GM19467 (cell line): ENCODE data around the gene DNAJB5.
"Not testable (repeated sequence)": the region's sequence is repeated elsewhere in the genome, so short reads cannot be mapped to it uniquely, and the experiment has no call there.

Source experiments
- ATAC-seq: cut with Tn5 transposase; IDR thresholded peaks from one replicate; pipeline ENCODE4 v1.9.1; 2021; ENCODE audit warnings: mild to moderate bottlenecking, moderate library complexity; ENCODE audit not compliant: unreplicated experiment

Gene DNAJB5

DNA sequence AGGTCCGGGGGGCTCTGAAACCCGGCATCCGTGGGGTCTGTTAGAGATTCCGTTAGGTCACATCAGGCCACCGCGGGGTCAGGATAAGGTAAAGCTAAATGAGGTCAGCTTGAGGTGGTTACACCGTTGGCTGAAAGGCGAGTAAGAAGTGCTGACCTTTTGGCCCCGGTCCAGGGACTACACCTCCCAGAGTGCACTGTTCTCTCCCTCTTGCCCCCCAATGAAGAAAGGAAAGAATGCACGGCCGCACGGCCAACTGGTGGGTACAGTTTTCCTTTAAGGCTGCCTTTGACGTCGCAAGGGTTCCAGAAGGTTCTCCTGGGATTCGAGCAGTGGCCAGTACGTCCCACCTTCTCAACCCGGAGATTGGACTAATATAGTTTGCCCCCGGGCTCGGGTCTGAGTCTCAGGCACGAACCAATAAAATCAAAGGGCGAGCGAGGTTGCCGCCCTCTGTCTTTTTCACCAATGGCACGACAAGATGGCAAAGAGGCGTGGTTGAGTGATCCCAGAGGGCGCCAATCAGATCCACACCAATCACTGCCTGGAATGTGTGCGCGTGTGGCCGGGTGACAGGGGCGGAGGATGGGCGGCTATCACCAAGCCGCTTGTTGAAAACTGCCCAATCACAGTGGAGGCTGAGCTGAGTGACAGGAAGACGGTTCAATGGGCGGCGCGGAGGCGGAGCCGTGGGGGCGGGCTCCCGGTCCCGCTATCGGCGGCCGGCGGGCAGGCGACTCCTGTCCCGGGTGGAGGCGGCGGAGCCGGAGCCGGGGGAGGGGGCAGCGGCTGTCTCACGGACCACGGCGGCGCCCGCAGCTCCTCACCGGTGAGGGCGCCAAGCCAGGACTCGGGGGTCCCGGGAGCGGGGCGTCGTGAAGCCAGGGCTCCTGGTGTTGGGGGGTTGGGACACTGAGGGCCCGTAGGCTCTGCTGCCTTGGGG lies at the start of gene DNAJB5:
Gene DNAJB5 (plus strand): TSS at position 743 of the 943 bp plus-strand sequence. CDS start 886 bp downstream, outside the sequence.
- peak; percentile 90 for ATAC-seq

DNA sequence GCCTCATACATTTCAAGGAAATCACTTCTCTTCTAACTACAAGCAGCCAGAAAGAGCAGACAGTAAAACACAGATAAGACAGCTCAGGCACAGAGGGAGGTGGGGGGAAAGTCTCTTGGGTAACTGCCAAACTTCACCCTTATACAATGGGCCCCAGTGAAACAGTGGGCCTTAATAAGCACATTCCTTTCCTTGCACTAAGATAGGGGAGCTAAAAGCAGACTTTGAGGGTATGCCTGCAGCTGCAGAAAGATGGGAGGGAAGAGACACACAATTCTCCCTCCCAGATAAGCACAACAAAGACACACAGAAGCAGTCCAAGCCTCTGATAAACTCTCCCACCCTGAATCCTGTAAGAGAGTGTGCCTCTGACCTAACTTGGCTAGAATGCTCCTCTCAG lies 49.6 kb upstream of the DNAJB5 start:
- ATAC-seq: not testable (repeated sequence)

DNA sequence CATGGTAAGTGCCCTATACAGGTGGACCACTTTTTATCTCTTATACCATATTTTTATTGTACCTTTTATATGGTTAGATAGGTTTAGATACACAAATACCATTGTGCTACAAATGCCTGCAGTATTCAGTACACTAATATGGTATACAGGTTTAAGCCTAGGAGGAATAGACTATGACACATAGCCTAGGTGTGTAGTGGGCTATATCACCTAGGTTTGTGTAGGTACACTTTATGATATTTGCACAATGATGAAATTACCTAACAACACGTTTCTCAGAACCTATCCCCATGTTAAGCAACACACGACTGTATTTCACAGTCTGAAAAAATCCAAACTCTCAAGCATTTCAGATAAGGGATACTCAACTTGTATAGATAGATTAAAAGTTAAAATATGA lies 41.1 kb upstream of the DNAJB5 start:
- ATAC-seq: no peak

DNA sequence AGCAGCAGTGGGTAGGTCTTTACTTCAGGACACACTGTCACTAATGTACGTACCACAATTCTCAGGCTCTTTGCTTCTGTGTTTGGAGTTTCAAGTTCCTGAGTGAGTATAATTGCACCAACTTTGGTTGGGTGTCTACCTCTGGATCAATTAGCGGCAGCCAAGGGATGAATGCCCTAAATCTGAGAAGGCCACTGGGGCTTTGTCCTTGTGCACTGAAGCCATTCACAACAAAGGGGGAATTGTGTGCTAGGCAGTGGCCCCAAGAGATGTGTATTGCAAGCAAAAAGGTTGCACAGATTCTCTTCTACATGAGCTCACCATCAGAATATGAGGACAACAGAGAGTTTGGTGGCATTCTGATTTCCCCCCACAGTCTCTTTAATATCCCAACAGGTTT lies 35.3 kb upstream of the DNAJB5 start:
- ATAC-seq: no peak

DNA sequence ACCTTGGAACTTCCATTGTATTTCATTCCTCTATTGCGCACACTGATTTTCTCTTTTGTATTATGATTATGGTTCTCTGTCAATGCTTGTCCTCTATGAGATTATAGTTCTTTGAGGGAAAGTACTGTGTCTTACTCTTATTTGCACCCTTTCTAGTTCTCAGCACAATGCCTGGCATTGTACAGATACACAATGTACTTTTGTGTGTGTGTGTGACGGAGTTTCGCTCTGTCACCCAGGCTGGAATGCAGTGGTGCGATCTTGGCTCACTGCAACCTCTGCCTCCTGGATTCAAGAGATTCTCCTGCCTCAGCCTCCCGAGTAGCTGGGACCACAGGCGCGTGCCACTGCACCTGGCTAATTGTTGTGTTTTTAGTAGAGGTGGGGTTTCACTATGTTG lies 33.5 kb upstream of the DNAJB5 start:
- ATAC-seq: not testable (repeated sequence)

DNA sequence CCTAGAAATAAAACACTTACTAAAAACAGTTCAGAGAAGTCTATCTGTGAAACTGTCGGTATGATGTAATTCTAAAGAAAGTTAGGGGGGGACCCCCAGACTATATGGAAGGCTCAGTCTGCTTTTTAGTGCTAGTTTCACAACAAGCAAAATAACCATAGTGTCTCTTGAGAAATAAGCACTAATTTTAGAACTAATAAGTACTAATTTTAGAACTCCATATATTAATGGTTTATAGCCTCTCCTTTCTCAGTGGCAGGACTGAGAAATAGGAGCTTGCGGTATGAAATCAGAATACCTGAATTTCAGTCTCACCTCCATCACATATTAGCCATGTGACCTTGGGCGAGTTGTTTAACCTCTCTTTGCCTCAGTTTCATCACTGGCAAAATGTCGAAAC lies 32.9 kb upstream of the DNAJB5 start:
- no peak for ATAC-seq

DNA sequence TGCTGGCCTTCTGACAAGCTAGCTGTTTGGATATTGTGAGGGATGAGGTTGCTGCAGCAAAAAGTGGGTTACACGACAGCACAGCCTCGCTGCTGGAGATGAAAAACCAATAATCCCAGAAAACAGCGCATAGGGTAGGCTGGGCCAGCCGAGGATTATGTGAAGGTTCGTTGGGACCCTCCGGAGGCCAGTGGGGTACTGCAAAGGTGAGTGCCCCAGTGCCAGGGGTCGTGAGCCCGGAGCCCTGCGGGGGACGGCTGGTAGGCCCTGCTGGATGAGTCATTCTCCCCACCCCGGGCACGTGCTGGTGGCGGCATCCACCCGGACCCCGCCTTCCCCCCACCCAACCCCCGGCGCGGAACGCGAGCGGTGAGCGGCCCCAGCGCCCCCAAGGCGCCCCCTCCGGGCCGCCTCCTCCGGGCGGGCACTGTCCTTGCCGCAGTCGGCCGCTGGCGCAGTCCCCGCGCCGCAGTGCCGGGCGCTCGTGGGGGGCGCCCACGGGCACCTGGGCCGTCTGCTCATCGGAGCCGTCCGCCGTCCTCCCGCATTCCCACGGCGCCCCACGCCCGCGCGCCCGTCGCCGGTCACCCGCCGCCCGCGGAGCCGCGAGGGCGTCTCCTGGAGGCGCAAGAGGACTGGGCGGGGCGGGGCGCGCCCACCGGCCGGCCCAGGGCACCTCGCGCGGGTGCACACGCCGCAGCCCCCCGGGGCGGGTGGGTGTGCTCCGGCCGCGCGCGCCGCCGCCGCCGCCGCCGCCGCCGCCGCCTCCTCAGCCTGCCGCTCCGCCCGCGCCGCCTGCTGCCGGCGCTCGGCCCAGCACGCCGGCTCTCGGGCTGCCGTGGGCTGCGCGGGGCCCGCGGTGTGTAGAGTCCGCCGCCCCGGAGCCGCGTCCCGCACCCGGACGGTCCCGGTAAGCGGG lies 31.8 kb upstream of the DNAJB5 start, which contains the start of gene PHF24:
Gene PHF24 (plus strand): TSS at position 794 of the 919 bp plus-strand sequence. CDS start 13,014 bp downstream, outside the sequence.
- no peak for ATAC-seq

DNA sequence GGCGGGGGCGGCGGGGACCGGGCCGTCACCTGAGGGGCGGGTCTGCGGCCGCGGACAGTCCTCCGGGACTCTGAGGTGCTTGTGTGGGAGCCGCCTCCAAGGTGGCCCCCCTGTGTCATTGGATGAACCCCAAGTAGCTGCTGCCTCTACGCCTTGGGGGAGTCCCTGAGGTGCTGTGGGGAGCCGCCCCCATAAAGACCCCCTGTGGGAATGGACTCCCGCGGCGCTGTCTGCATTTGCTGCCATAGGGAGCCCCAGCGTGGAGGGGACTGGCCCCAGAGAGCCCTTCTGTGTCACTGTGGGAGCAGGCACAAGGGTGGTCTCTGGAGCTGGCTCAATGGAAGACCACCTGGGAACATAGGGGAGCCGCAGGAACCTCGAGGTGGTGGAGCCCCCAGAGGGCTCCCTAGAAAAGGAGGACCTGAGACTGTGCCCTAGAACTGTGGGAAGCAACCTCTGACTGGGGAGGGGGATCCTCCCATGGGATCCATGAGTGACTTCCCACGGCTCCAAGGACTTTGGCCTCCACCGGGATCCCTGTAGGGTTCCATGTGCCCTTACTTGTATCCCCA lies 31.0 kb upstream of the DNAJB5 start:
- no peak for ATAC-seq

DNA sequence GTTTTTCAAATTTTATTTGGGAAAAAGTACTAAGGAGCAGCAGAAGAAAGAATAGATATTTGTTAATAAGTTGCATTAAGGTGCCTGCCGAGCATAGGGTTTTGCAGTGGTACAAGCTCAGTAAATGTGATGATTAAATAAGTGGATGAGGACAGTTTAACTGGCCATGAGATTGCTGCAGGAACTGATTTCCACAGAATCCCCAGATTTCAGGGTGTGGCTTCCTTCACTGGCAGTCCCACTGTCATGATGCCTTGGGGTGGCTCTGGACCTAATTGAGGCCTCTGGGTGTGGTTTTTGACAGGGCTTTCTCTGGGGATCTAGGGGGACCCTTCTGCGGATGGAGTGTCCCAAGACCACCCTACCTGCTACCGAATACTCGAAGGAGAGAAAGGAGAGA lies 30.1 kb upstream of the DNAJB5 start:
- ATAC-seq: no peak

DNA sequence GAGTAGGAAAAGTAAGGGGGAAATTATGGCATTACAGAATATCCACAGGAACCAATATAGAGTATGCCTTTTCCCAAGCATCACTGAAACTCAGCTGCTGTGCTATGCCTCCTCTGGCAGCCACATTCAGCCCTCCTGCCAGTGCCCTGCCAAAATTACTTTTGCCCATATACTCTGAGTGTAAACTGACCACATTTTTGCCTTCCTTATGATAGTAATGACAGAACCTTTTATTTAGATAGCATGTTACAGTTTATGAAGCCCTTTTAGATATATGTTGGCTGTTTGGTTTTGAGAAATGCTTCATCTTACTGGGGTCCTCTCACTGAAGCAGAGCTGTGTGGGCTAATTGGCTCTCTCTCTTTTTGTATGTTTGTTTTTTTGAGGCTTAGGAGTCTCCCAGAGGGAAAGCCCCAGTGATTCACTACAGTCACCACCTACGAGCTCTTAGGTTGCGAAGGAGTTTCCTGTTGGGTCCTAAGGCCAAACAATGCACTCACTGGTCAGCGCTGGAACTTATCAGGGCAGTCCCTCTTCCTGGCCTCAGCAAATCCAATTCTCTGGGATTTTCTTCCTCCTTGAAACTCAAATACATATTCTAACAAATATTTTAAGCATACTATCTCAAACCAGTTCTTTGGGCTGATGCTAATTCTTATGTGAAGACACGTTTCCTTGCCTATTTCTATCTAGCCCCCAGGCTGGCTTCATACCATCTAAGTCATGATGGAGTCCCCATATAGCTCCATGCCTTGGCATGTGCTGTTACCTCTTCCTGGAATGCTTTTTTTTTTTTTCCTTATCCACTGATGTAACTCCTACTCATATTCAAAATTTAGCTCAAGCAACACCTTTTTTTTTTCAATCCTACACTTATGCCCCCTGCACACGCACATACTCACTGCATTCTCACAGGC lies 27.7 kb upstream of the DNAJB5 start:
- no peak for ATAC-seq

DNA sequence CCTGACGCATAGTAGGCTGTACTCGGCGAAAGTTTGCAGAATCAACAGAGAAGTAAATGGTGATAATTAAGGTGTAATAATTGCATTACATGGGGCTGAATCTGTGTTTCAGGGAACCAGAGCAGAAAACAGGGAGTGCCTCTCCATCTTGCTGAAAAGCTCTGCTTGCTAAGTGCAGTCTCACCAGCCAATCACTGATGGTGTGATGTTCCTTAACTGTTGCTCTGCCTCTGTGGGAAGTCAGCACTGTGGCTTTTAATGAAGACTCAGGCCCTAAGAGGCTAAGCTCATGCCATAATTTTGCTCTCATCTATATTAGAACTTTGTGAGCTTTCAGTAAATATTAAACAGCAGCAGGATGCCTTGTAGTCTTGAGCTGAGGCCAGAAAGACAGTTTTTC lies 27.0 kb upstream of the DNAJB5 start:
- no peak for ATAC-seq

DNA sequence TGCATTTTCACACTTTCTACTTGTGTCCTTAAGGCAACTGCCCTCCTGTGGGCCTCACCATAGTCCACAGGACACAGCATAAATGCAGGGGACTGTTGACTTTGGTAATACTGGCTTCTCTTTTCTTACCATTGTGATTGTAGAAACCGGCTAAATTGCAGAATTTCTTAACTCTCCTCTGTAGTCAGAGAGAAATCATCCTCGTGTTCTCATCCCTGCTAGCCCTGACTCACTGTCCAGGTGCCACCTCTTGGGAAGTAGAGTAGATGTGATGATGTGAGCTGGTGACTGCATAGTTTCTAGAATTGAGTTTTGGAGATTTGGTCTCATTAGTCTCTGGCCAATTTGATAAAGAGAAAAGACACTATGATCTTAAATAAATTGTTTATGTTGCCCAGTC lies 26.0 kb upstream of the DNAJB5 start:
- no peak for ATAC-seq

DNA sequence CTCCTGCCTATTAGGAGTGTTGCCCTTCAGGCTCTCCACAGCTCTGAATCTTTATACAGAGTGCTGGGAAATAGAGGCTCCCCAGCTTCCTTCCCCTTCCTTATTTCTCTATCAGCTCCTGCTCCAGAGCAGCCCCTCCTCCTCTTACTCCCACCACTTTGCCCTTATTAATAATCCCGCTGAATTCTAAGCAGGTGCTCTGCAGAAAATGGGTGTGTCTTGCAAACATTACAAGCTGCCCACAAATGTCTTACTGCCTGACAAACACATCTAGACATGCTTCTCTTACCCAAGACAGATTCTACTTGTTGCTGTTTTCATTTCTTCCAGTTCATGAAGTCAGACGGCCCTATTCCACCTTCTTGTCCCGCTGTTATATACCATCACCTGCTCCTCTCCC lies 25.1 kb upstream of the DNAJB5 start:
- ATAC-seq: no peak

DNA sequence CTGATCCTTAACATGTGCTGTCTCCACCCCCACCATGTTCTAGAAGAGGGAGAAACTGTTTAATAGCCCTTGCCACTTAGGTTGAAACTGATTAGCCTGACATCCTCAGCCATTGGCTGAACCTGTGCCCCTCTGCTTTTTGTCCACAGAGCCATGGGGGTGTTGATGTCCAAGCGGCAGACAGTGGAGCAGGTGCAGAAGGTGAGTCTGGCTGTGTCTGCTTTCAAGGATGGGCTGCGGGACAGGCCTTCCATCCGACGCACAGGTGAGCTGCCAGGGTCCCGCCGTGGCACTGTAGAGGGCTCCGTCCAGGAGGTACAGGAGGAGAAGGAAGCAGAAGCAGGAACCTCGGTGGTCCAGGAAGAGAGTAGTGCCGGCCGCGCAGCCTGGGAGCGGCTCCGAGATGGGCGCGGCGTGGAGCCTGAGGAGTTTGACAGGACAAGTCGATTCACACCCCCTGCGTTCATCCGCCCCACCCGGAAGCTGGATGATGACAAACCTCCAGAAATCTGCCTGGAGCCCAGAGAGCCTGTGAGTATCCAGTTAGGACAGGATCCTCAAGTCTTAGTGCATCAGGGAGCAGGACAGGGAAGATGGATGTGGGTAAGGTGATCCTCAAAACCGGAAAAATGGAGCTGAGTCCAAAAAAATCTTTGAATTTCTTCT lies 18.3 kb upstream of the DNAJB5 start:
- ATAC-seq: no peak

DNA sequence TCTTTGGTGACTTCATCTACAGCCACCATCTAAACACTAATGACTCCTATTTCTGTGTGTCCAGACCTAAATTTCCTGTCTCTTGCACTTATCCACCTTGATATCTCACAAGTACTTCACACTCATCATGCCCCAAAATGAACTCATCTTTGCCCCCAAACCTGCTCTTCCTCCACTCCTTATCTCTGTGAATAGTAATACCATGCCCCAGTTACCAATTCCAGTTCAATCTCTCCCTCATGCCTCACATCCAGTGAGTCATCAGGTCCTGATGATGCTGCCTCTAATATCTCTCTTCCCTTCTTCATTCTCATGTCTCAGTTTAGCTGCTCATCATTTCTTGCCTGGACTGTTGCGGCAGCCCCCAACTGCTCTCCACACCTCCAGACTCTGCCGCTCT lies 14.9 kb upstream of the DNAJB5 start:
- no peak for ATAC-seq

DNA sequence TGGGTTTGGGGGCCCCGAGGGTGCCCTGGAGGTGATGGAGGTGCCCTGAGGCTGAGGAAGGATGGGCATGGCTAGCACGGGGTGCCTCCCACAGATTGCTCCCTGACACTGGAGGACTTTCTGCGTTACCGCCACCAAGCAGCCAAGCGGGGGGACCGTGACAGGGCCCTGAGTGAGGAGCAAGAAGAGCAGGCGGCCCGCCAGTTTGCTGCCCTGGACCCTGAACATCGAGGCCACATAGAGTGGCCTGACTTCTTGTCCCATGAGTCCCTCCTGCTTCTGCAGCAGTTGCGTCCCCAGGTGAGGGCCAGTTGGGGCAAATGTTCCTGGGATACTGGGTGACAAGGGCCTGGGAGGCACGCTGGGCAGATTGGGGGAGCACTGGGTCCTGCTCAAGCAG lies 13.1 kb upstream of the DNAJB5 start:
- ATAC-seq: no peak

DNA sequence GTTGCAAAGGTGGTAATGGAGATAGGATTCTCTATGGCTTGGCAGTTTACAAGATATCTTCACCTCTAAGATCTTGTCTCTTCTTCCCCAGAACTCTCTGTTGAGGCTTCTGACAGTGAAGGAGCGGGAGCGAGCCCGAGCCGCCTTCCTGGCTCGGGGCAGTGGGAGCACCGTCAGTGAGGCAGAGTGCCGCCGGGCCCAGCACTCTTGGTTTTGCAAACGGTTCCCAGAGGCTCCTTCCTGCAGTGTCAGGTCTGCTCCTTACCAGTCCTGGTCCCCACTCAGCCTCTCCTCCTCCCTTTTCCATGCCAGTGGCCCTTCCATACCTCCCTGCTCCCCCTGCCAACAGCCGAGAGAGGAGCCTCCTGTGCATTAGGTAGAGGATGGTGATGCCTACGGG lies 12.6 kb upstream of the DNAJB5 start:
- ATAC-seq: no peak

DNA sequence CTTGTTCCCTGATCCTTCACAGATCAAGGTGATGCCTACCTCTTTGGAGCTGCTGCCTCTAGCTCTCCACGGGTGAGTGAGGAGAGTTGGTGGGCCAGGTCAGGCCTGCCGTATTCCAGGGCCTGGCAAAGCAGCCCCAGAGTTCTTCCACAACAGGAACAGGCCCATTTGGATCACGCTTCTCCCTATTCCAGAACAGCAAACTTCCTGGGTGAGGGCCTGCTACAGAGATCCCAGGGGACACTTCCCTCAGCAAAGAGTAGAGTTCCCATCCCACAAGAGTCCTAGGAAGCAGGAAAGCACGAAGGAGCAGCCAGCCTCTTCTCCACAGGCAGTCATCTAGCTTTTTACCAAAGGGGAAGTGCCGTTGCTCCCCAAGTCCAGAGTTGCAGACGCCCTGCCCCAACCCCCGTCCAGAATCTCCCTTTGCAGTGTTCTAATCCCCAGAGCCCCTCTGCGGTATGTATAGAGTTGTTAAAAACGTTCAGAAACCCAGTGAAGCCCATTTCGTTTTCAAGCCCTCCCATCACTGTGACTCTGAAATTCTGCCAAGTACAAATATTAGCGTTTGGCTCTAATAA lies 9.3 kb upstream of the DNAJB5 start:
- ATAC-seq: no peak

DNA sequence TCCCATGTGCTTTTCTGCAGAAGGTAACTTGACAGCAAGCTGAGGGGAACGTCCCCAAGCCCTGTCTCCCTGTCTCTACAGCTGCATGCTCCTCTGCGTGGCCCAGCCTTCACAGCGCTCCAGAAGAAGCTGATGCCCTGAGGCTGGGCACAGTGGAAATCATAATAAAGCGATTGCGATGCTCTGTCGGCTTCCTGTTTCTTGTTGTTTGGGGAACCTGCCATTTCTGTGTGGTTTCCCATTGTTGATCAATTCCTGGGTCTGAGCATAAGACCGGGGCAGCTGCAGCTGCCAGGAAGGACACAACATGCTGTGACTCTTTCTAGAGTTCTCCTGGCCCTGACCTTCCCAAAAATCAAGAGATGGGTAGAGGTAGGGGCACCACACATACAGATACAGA lies 7.2 kb upstream of the DNAJB5 start:
- ATAC-seq: no peak
